ENCODE measurements around the gene CDH26.
A peak's percentile ranks its signal among the peaks of the same experiment; 100 is the strongest.

The CDH26 gene

GRCh38 chr20:59958123-59958522 lies at the start of gene CDH26:
TSS of gene CDH26 (plus strand) at chr20:59958423. CDS start at chr20:59958727, 304 bp downstream.
- no peak for DNase-seq

GRCh38 chr20:59908855-59909254 lies 49.4 kb upstream of the CDH26 start:
- no peak for DNase-seq

- DNase-seq, result no peak
Observed at GRCh38 chr20:59911041-59911440, 47.2 kb upstream of the CDH26 start.

- no peak for DNase-seq
Observed at GRCh38 chr20:59912609-59913008, 45.6 kb upstream of the CDH26 start.

- DNase-seq, result no peak
Observed at GRCh38 chr20:59920944-59921343, 37.3 kb upstream of the CDH26 start.

GRCh38 chr20:59923514-59923913 lies 34.7 kb upstream of the CDH26 start:
- no peak for DNase-seq

GRCh38 chr20:59925359-59925758 lies 32.9 kb upstream of the CDH26 start:
- DNase-seq, result no peak

- DNase-seq, result no peak
Observed at GRCh38 chr20:59925899-59926298, 32.3 kb upstream of the CDH26 start.

- no peak for DNase-seq
Observed at GRCh38 chr20:59931511-59932312, 26.5 kb upstream of the CDH26 start.

- no peak for DNase-seq
Observed at GRCh38 chr20:59932616-59933295, 25.5 kb upstream of the CDH26 start.

GRCh38 chr20:59933296-59933848 lies 24.9 kb upstream of the CDH26 start, which contains the start of gene SYCP2:
TSS of gene SYCP2 (minus strand) at chr20:59933637. CDS start at chr20:59922413, 11,224 bp downstream.
- no peak for DNase-seq

GRCh38 chr20:59933849-59934585 lies 24.2 kb upstream of the CDH26 start:
- DNase-seq, result peak; percentile 44 to 65

- DNase-seq, result no peak
Observed at GRCh38 chr20:59935457-59936185, 22.6 kb upstream of the CDH26 start.

GRCh38 chr20:59936409-59936808 lies 21.8 kb upstream of the CDH26 start:
- DNase-seq, result no peak

- DNase-seq, result no peak
Observed at GRCh38 chr20:59937150-59937549, 21.1 kb upstream of the CDH26 start.

GRCh38 chr20:59938221-59938620 lies 20.0 kb upstream of the CDH26 start:
- no peak for DNase-seq

- DNase-seq, result no peak
Observed at GRCh38 chr20:59938696-59939051, 19.5 kb upstream of the CDH26 start.

- DNase-seq, result no peak
Observed at GRCh38 chr20:59939052-59939878, 19.0 kb upstream of the CDH26 start.

GRCh38 chr20:59939879-59940128 lies 18.4 kb upstream of the CDH26 start:
- DNase-seq, result no peak

- DNase-seq, result peak; percentile 75 to 84
Observed at GRCh38 chr20:59940129-59940955, 17.9 kb upstream of the CDH26 start, which contains the start of the genes FAM217B and PPP1R3D. TSS of gene FAM217B (plus strand) at chr20:59940389. CDS start at chr20:59943944, 3,555 bp downstream. TSS of gene PPP1R3D (minus strand) at chr20:59940305. CDS start at chr20:59939931, 374 bp downstream.

- DNase-seq, result no peak
Observed at GRCh38 chr20:59940956-59941294, 17.3 kb upstream of the CDH26 start.
